ENCODE results near the gene DKKL1.

DNA sequence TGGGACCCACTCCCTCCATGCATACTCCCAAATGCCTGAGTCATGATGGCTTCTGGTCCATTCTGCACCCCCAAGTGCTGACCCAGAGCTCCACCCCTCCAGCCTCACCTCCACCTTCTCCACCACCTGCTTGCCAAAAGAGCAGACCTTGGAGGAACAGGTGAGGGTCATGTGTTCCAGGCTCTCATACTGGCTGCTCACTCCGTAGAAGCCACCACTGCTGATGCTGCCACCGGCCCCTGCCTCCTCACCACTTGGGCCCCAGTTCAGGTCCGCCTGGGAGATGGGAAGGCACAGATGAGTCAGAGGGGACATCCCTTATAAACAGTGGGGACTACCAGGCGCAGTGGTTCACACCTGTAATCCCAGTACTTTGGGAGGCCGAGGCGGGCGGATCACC lies 20.6 kb upstream of the DKKL1 start:
- TF ChIP-seq, protein P1, sequence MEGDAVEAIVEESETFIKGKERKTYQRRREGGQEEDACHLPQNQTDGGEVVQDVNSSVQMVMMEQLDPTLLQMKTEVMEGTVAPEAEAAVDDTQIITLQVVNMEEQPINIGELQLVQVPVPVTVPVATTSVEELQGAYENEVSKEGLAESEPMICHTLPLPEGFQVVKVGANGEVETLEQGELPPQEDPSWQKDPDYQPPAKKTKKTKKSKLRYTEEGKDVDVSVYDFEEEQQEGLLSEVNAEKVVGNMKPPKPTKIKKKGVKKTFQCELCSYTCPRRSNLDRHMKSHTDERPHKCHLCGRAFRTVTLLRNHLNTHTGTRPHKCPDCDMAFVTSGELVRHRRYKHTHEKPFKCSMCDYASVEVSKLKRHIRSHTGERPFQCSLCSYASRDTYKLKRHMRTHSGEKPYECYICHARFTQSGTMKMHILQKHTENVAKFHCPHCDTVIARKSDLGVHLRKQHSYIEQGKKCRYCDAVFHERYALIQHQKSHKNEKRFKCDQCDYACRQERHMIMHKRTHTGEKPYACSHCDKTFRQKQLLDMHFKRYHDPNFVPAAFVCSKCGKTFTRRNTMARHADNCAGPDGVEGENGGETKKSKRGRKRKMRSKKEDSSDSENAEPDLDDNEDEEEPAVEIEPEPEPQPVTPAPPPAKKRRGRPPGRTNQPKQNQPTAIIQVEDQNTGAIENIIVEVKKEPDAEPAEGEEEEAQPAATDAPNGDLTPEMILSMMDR (conservative IDR thresholded peaks at IDR 0.05; ENCODE audit: low read depth, low read length), result no peak
- TF ChIP-seq POLR2A (IDR thresholded peaks at IDR 0.05; ENCODE audit: low read depth, low read length) (no peak), CEBPB (IDR thresholded peaks at IDR 0.05; ENCODE audit: low read depth, low read length) (no peak), MXI1 (IDR thresholded peaks at IDR 0.05; ENCODE audit: borderline replicate concordance, low read depth, low read length) (no peak), RFX5 (IDR thresholded peaks at IDR 0.05; ENCODE audit: low read depth, low read length) (no peak), MAFK (IDR thresholded peaks at IDR 0.05; ENCODE audit: low read depth, low read length) (no peak), MAZ (IDR thresholded peaks at IDR 0.05; ENCODE audit: borderline replicate concordance, low read depth, low read length) (no peak), BHLHE40 (IDR thresholded peaks at IDR 0.05; ENCODE audit: low read depth, low read length) (no peak), SMC3 (IDR thresholded peaks at IDR 0.05; ENCODE audit: low read depth, low read length) (no peak), RCOR1 (IDR thresholded peaks at IDR 0.05; ENCODE audit: insufficient replicate concordance, low read length) (no peak), RAD21 (IDR thresholded peaks at IDR 0.05; ENCODE audit: low read length) (no peak), CHD1 (IDR thresholded peaks at IDR 0.05; ENCODE audit: low read depth, low read length) (no peak)
- TF ChIP-seq, protein P2, sequence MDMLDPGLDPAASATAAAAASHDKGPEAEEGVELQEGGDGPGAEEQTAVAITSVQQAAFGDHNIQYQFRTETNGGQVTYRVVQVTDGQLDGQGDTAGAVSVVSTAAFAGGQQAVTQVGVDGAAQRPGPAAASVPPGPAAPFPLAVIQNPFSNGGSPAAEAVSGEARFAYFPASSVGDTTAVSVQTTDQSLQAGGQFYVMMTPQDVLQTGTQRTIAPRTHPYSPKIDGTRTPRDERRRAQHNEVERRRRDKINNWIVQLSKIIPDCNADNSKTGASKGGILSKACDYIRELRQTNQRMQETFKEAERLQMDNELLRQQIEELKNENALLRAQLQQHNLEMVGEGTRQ (IDR thresholded peaks at IDR 0.05; ENCODE audit: low read depth, low read length), result no peak
